ENCODE results near the gene VMP1.
"Not testable (repeated sequence)": the region's sequence is repeated elsewhere in the genome, so short reads cannot be mapped to it uniquely, and the experiment has no call there.

Gene VMP1

DNA sequence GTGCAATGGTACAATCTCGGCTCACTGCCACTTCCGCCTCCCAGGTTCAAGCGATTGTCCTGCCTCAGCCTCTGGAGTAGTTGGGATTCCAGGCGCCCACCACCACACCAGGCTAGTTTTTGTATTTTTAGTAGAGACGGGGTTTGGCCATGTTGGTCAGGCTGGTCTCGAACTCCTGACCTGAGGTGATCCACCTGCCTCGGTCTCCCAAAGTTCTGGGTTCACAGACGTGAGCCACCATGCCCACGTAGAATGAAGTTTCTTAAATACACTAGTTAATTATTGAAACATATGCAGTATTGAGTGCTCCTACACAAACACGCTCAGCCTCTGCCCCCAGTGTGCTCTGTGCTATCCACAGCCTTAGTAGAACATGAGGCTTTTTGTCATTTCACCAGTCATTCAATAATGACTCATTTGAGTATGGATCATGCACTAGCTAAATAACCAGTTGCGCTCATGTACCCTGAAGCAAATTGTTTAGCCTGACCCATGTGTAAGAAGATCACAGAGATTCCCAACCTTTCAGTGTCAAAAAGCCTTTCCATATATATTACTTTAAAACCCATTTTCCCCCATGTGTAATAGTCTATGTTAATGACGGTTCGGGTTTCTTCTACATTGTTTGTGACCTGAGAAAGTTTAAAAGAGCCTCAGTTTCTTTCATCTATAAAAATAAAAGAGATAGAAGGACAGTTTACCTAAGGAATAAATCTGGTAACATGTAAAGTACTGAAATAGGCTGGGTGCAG is 135.6 kb downstream of the VMP1 start:
- DNase-seq, result peak; percentile 98
- in situ Hi-C loops (cut with HindIII; ENCODE audit: low pct_ligation_motif_present, low pct_unique_long_range_greater_than_20kb, low sequenced_read_pairs), result no loop called here

DNA sequence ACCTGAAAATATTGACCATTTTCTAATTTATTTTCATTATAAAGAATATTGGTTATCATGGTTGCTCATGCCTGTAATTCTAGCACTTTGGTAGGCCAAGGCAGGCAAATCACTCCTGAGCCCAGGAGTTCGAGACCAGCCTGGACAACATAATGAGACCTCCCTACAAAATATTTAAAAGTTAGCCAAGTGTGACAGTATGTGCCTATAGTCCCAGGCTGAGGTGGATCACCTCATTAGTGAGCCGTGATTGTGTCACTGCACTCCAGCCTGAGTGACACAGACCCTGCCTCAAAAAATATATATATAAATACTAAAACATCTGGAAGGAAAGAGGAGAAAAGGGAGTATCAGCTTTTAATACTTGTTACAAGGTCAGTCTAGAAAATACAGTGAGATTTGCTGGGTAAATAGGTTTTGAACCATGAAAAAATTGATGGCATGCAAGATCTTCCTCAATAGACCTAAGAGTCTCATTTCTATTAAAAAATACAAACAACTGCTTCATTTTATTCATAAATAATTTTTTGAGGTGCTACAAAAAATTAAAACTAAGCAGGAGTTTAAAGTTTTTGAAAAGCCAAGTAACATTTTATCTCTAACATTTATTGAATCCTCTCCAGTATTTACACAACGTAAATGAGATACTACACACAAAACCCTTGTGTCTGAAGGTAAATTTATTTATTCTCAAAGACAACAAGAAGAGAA is 137.6 kb downstream of the VMP1 start:
- DNase-seq, result peak; percentile 80
- in situ Hi-C loops (cut with HindIII; ENCODE audit: low pct_ligation_motif_present, low pct_unique_long_range_greater_than_20kb, low sequenced_read_pairs), result no loop called here

DNA sequence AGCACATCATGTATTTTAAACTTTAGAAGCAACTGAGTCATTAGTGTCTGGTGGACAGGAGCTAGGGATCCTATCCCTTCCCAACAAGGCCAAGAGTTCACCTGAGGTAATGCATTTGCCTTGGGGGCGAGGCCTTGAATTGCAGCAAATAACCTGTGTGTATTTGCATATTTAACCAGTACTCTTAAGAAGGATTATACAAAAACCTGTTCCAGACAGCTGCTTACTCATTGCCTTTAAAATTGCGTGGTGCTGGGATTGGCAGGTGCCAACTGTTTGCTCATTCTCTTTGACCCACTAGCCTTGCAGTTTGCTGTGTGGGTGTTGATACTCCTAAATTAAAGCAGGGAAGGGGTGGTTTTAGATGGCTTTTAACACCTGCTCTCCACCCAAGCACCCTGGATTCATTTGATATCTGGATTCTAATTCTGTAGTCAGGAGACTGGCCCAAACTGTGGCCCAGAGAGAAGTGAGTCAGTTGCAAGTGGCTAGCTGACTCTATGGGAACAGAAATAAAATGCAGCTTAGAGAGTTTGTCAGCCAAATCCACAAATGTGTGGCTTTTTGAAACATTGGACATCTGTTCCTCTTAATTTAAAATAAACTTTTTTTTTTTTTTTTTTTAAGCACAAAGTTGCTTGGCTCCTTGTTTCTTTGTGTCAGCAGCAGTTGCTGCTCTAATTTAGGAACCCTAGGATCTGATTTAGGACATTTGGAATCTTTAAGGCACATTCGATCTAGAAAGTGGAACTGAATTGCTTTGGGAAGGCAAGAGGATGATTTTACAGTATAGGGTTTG is 138.3 kb downstream of the VMP1 start:
- in situ Hi-C loops (cut with HindIII; ENCODE audit: low pct_ligation_motif_present, low pct_unique_long_range_greater_than_20kb, low sequenced_read_pairs), result no loop called here
- peak; percentile 83 for DNase-seq

DNA sequence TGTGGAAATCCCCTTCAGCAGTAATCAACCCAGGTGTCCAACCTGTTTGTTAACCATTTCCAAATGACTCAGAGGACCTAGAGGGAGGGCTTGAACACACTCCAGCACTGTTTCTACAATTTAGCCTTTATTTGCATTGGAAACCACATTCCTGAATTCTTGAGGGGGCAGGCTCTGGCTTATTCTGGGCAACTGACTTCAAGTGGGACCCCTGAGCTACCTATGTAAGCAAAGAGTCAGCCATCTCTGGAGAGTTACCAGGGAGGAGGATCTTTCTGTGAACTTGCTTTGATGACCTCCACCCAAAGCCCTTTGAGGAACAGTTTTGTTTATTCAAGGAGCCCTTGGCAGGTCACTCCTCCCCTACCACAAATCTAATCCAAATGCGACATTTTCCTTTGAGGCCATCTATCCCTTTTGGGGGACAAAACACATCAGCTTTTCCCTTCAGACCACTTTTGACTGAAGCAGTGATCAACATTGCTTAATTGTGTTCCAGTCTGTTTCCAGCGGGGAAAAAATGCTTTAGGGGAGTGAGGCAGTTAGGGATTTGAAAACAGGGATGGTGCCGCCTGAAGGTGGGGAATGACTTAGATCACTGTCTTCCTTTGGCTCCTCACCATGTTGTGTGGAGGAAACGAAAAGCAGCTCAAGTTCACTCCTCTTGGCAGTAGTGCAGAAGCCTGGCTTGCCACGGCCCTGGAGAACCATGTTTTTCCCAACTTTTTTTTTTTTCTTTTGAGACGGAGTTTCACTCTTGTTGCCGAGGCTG is 139.1 kb downstream of the VMP1 start:
- in situ Hi-C loops (cut with HindIII; ENCODE audit: low pct_ligation_motif_present, low pct_unique_long_range_greater_than_20kb, low sequenced_read_pairs), result no loop called here
- peak; percentile 98 for DNase-seq

DNA sequence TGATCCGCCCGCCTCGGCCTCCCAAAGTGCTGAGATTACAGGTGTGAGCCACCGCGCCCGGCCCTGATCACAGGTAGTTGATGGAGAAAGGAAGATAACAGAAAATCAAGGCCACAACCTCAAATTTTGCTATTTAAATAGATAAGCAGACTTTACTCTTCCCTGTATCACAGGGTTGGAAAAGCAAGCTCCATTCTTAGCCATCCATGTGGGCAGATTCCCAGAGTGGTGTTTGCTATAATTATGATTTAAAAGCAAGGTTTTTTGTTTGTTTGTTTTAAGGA is 140.9 kb downstream of the VMP1 start:
- DNase-seq, result no peak
- in situ Hi-C loops (cut with HindIII; ENCODE audit: low pct_ligation_motif_present, low pct_unique_long_range_greater_than_20kb, low sequenced_read_pairs), result no loop called here

DNA sequence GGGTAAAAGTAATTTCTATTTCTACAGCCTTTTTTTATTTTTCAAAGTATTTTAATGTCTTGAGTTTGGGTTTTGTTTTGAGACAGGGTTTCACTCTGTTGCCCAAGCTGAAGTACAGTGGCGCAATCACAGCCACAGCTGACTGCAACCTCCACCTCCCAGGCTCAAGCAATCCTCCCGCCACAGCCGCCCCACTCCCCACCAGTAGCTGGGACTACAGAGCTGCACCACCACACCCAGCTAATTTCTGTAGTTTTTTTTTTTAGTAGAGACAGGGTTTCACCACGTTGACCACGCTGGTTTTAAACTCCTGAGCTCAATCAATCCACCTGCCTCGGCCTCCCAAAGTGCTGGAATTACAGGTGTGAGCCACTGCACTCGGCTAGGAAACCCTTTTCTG is 141.3 kb downstream of the VMP1 start:
- in situ Hi-C loops (cut with HindIII; ENCODE audit: low pct_ligation_motif_present, low pct_unique_long_range_greater_than_20kb, low sequenced_read_pairs), result no loop called here
- DNase-seq, result no peak

DNA sequence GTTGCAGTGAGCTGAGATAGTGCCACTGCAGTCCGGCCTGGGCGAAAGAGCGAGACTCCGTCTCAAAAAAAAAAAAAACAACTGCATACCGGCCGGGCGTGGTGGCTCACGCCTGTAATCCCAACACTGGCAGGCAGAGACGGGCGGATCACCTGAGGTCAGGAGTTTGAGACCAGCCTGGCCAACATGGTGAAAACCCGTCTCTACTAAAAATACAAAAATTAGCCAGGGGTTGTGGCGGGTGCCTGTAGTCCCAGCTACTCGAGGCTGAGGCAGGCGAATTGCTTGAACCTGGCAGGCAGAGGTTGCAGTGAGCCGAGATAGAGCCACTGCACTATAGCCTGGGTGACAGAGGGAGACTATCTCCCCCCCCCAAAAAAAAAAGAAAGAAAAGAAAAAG is 142.9 kb downstream of the VMP1 start:
- DNase-seq; in situ Hi-C loops (cut with HindIII; ENCODE audit: low pct_ligation_motif_present, low pct_unique_long_range_greater_than_20kb, low sequenced_read_pairs): not testable (repeated sequence)

DNA sequence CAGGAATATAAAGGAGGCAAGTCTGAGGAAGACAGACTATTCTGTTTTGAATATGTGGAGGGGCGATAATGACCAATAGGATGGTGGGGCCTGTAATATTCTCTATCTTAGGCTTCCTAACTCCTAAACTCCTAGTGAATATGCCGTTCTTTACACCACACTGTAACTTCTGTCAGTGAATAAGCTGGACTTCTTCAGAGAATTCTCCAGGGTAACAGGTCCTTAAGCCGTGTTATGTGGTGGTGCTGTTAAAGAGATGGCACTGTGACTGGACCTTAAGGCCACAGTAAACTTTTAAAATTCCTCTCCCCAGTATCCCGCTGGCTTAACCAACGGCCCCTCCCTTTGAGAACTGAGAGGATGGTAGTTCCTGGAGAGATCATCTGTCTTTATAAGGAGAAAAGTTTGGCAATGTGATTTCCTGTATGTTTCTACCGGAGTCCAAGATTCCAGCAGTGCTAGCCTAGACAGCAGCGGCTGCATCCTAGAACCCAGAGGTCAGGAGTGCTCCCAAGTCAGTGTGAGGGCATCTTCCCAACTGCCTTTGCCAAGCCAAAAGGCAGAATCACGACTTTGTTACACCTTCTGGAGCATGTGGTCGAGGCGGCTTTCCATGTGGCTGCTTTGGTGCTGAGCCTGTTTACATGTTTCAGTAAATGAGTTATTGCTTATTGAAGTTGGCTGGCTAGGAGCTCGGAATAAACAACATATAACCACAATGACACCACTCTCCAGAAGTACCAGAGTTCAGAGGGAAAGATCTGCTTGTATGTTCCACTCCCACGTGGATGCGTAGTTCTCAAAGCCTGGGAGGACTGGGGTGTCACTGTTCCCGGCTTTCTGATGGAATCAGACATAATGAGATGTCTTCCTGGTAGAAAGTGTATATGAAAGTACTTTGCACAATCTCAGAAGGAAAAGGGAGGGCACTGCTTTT is 144.3 kb downstream of the VMP1 start:
- DNase-seq, result peak; percentile 33
- in situ Hi-C loops (cut with HindIII; ENCODE audit: low pct_ligation_motif_present, low pct_unique_long_range_greater_than_20kb, low sequenced_read_pairs), result no loop called here

DNA sequence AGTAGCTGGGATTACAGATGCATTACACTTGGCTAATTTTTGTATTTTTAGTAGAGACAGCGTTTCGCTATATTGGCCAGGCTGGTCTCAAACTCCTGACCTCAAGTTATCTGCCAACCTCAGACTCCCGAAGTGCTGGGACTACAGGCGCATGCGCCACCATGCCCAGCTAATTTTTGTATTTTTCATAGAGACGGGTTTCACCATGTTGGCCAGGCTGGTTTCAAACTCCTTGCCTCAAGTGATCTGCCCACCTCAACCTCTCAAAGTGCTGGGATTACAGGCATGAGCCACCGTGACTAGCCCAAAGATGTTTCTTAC is 145.4 kb downstream of the VMP1 start:
- in situ Hi-C loops (cut with HindIII; ENCODE audit: low pct_ligation_motif_present, low pct_unique_long_range_greater_than_20kb, low sequenced_read_pairs); DNase-seq: not testable (repeated sequence)

DNA sequence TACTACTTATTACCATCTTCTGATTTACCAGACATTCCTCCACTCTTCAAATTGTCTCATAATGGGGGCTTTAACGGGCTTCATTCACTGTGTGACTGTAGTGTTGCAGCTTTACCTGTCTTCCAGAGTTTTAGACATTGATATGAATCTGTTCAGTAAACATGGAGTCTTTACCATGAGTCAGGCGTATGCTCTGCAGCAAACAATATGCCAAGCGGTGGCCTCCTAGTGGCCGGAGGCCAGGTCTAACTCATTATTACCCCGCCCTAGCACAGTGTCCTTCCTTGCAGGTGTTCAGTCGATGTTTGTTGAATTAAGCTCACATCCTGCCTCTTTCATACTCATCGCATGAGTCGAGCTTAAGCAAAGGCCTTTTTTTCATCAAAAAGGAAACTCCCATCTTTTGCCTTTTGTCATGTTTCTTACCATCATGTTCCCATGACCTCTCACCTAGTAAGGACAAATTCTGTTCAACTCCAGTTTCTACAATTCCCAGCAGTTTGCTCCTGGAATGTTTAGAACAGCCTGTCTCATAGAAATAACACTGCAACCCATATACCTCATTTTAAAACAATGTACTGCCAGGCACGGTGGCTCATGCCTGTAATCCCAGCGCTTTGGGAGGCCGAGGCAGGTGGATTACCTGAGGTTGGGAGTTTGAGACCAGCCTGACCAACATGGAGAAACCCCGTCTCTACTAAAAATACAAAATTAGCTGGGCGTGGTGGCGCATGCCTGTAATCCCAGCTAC is 145.9 kb downstream of the VMP1 start:
- DNase-seq, result peak; percentile 90
- in situ Hi-C loops (cut with HindIII; ENCODE audit: low pct_ligation_motif_present, low pct_unique_long_range_greater_than_20kb, low sequenced_read_pairs), result no loop called here

DNA sequence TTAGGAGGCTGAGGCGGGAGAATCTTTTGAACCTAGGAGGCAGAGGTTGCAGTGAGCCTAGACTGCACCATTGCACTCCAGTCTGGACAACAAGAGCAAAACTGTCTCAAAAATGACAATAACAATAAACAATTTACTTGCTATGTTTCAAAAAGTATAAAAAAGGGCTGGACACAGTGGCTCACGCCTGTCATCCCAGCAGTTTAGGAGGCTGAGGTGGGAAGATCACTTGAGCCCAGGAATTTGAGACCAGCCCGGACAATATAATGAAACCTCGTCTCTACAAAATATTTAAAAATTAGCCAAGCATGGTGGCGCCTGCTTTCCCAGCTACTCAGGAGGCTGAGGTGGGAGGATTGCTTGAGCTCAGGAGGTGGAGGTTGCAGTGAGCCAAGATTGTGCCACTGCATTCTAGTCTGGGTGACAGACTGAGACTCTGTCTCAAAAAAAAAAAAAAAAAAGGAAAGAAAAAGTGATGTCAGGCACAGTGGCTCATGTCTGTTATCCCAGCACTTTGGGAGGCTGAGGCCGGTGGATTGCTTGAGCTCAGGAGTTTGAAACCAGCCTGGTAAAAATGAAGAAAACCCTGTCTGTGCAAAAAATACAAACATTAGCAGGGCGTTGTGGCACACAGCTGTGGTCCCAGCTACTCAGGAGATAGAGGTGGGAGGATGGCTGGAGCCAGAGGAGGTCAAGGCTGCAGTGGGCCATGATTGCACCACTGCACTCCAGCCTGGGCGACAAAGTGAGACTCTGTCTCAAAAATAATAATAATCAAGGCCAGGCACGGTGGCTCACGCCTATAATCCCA is 146.7 kb downstream of the VMP1 start:
- DNase-seq; in situ Hi-C loops (cut with HindIII; ENCODE audit: low pct_ligation_motif_present, low pct_unique_long_range_greater_than_20kb, low sequenced_read_pairs): not testable (repeated sequence)

DNA sequence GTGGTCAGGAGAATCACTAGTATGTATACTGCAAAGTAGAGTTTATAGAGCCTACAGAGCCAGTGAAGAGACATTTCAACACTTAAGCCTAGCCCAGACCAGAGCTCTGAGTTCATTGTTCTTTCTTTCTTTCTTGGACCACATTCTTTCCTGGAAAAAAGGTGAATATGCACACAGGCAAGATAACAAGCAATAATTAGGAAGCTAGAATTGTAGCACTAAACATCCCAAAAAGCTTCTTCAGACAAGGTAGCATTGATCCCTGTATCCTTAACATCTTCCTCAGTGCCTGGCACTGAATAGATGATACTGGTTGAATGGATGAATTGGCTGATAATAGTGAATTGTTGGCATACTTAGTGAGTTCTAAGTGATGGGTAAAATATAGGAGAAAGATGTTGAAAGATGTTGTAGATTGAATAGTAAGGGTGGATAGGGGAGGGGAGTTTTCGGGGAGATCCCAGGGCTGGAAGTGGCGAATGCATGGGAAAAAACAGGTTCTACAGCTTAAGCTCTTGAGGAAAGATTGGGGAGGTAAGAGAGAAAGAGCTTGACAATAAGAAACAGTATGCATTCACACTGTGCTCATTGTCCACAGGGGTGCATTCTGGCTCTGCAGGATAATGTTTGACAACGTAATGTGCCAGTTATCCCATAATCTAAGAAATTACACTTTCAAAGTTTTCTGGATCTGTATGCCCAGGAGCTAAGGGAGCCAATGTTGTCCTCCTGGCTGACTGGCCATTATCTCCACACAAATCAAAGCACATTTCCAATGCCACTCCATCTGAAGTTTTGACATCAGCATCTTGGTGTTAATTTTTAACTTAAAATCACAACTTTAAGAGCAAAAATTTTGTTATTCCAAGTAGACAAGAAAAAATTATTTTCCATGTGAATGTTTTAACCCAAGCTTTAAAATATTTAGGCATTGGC is 149.7 kb downstream of the VMP1 start:
- DNase-seq, result no peak
- in situ Hi-C loops (cut with HindIII; ENCODE audit: low pct_ligation_motif_present, low pct_unique_long_range_greater_than_20kb, low sequenced_read_pairs), result no loop called here

DNA sequence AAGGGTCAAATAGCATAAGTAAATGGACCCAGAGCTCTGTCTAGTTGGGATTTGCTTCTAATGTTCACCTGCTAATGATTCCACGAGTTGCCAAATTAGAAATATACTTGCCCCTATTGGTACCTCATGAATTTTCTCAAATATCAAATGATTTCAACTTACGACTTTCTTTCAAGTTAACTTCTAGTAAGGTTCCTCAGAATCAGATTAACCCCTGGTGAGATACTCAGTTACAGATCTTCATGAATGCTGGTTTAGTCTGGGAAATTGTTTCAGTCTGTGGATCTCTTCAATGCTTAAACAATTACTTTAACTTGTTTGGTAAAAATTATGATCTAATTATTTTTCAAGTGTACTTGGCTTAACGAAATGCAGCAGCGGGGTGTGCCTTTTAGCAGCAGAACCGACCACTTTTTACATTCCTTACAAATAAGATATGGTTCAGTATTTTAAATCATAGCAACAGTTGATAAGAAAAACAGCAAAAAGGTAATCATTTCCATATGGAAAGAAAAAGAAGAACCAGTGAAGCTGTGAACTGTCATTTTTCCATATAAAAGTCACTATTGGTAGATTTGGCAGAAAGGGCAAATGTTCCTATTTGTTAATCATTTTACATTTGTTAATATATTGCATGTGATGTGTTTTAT is 150.8 kb downstream of the VMP1 start:
- DNase-seq, result no peak
- in situ Hi-C loops (cut with HindIII; ENCODE audit: low pct_ligation_motif_present, low pct_unique_long_range_greater_than_20kb, low sequenced_read_pairs), result no loop called here

DNA sequence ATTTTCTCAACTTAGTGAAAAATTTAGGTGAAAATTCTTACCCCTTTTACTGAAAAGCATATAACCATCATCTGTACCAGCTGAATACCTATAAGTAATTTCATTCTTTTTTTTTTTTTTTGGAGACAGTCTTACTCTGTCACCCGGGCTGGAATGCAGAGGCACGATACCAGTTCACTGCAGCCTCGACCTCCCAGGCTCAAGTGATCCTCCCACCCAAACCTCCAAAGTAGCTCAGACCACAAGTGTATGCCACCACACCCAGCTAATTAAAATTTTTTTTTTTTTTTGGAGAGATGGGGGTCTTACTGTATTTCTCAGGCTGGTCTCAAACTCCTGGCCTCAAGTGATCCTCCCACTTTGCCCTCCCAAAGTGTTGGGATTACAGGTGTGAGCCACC is 151.5 kb downstream of the VMP1 start:
- no peak for DNase-seq
- in situ Hi-C loops (cut with HindIII; ENCODE audit: low pct_ligation_motif_present, low pct_unique_long_range_greater_than_20kb, low sequenced_read_pairs), result no loop called here

DNA sequence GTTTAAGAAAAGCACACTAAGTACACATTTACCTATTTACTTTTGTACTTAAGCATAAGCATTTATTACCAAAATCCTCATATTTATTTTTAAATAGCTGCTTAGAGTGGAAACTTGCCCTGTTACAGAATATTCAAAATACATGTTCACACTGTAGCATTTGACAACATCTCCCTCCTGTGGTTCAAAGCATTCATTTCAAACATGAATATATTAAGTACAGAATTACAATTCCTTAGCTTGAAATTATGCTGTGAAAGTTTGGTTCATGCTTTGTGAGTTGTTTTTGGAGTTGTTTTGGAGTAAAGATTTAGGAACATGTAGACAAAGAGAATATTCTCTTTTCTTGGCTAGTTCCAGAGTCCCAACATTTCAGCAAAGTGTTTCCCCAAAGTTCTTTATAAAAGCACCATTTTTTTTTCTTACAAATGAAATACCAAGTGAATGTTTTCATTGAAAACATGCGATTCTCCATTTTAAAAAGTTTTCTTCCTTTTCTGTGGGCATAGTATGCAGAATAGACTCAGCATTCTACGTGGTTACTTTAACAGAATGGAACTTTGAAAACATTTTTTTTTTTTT is 152.1 kb downstream of the VMP1 start:
- DNase-seq, result peak; percentile 76
- in situ Hi-C loops (cut with HindIII; ENCODE audit: low pct_ligation_motif_present, low pct_unique_long_range_greater_than_20kb, low sequenced_read_pairs), result no loop called here

All from ACHN (cell line).